ENCODE data around the gene GCAT. TPM values are rescaled to one million over a fixed set of nuclear protein-coding genes. Genes with fewer than 3 reads are reported as not detected.
"Not testable (repeated sequence)": the region's sequence is repeated elsewhere in the genome, so short reads cannot be mapped to it uniquely, and the experiment has no call there.

The GCAT gene
- total and polyA plus RNA-seq, 2 of the 4 experiments (the other 2 are of a cell fraction): 20.6 to 32.3 TPM

GRCh38 chr22:37797259-37797658 is 10.5 kb upstream of the GCAT start:
- H3K79me1 ChIP-seq (ENCODE audit: low read depth in 1 of 2, low read length in 2 of 2); H4K20me1 ChIP-seq (ENCODE audit: insufficient read depth, low read length); H3K23ac ChIP-seq (ENCODE audit: low read depth, low read length); H3K14ac ChIP-seq (replicated peaks; ENCODE audit: low read depth, low read length); H2AK9ac ChIP-seq (replicated peaks; ENCODE audit: low read depth, low read length, poor library complexity); H3K4ac ChIP-seq (ENCODE audit: low read depth, low read length); H4K8ac ChIP-seq (ENCODE audit: low read depth in 2 of 2, low read length in 2 of 2); CTCF ChIA-PET; H2BK5ac ChIP-seq (ENCODE audit: low read depth, low read length, poor library complexity, severe bottlenecking); H3K9me3 ChIP-seq (ENCODE audit: control insufficient read depth, insufficient read depth, low read length); ATAC-seq (ENCODE audit: low read depth); H3K4me3 ChIP-seq (ENCODE audit: insufficient read depth, low read depth, low read length); H3K27ac ChIP-seq (ENCODE audit: insufficient read depth, low read length); H2BK20ac ChIP-seq (ENCODE audit: low read depth, low read length); H3K56ac ChIP-seq (ENCODE audit: extremely low read depth, insufficient read depth, low read length); H3K4me1 ChIP-seq (ENCODE audit: control insufficient read depth, insufficient read depth, low read length); H3K36me3 ChIP-seq (ENCODE audit: control insufficient read depth, insufficient read depth, low read length); DNase-seq; H3K4me2 ChIP-seq (ENCODE audit: low read depth, low read length); BruUV-seq (replicated peaks); intact Hi-C loops (cut with micrococcal nuclease); in situ Hi-C loops (cut with MboI; ENCODE audit: low sequenced_read_pairs); H2AFZ ChIP-seq (replicated peaks; ENCODE audit: low read length, poor library complexity); H4K91ac ChIP-seq (ENCODE audit: insufficient read depth, low read depth, low read length); H3K27me3 ChIP-seq (ENCODE audit: control insufficient read depth, insufficient read depth, low read length); H4K5ac ChIP-seq (ENCODE audit: low read depth, low read length); dilution Hi-C loops (cut with HindIII; ENCODE audit: low sequenced_read_pairs, unreplicated experiment); H3K18ac ChIP-seq (ENCODE audit: low read depth, low read length); H3K9me1 ChIP-seq (ENCODE audit: insufficient read depth, low read length); H2BK15ac ChIP-seq (ENCODE audit: low read depth, low read length); H2AK5ac ChIP-seq (ENCODE audit: low read depth, low read length); H3K9ac ChIP-seq (ENCODE audit: low read depth, low read length); H2BK120ac ChIP-seq (ENCODE audit: low read depth, low read length); POLR2A ChIA-PET (ENCODE audit: unreplicated experiment): not testable (repeated sequence)
- WGBS, 2 experiments (ENCODE audit: extremely low coverage in 2 of 2, insufficient read length in 1 of 2): no CpG with 5 or more reads among the region's 7 CpGs

Data from IMR-90 (cell line).